ENCODE results near the gene DRC3.

Gene DRC3

DNA sequence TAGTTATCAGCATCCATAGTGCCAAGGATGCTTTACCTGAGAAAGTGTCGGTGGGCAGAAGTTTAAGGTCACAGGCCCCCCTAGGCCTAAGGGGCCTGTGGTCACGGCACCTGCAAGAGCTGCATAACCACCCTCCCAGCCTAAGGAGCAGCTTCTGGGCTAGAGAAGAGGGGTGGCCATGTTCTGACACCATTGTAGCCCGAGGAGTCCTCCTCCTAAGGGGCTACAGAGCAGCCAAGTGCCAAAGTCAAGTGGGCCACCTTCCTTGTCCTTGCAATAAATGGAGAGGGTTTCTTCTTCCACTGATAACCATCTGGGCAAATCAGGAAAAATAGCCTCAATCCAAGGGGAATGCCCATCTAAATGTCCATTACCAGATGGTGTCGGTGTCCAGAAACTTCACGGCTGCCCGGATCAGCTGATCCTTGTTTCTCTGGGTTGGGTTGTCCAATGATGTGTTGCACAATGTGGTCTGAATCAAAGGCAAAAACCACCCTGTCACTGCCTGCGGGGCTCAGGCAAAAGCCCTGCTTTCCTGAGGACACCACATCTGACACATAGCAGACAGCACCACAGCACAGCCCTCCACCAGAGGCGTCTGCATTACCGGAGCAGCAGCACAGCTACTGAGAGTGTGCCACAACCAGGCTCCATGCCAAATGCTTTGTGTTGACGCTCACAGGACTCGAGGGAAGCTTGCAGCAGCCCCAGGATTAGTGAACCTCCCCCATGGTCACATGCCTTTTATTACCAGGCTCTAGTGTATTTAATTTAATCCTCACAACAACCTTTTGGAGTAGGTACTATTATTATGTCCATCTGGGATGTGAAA, 53.5 kb downstream of the DRC3 start:
- peak; percentile 90 for DNase-seq

GRCh38 chr17:18027280-18027679, 54.6 kb downstream of the DRC3 start:
- no peak for DNase-seq

DNA sequence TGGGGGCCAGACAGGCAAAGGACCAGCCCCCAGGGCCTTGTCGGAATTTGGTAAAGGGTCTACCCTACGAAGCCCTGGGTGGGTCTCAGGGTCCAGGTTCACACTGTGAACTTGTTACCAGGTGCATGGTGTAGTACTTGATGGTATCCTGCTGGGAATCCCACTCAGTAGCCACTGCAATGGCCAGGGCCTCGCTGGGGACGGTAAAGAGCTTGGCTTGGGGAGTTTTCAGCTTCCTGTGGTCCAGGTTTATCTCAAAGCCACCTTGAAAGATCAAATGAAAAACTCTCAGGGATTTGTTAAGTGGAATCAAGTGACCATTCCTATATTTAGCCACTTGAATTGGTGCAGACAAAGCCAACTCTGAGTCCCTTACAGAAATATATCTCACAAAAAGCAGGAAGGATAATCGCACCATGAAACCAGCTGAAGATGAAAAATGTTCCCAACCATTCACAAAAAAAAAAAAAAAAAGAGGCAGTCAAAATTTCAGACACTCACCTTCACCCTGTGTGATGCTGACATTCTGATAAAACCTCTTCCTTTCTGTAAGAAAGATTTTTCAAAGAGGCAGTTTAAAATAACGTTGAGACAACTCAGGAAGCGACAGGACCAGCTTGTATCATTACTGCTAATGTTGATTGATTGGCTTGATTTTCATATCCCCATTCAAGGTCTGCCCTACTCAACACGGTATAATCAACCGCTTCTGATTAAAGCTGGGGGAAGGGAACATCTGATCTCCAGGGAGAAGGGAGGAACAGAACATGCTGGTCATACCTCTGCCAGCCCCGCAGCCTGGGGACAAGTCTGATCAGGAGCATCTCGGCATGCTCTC, 55.7 kb downstream of the DRC3 start:
- no peak for DNase-seq

DNA sequence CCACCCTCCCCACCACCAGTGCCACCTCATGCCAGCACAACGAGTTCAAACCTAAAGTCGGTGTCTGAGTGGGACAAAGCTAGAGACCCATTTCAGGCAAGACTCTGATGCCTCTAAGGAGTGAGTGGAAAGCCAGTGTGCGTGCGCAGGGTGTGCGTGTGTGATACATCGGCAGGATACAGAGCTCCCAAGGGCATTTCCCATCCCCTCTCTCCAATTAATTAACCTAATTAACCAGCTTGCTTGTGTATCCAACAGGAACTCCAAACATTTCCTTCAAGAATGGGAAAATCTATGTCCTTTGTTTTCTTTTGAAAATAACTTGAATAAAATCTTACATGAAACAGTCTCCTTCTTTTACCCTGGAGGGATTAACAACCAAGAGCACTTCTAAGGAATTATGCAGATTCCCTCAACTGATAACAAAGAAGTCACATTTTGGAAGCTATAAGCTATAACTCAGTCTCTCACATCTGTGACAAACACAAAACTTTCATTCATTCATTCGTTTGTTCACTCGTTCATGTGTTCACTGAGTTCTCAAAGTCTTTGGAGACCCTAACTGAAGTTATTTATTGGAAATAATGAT, 56.4 kb downstream of the DRC3 start:
- DNase-seq, result no peak

- DNase-seq, result no peak
Observed at GRCh38 chr17:18031955-18032354, 59.3 kb downstream of the DRC3 start.

GRCh38 chr17:18033442-18034099, 60.9 kb downstream of the DRC3 start:
- DNase-seq, result peak; percentile 93

- no peak for DNase-seq
Observed at GRCh38 chr17:18035704-18036103, 63.0 kb downstream of the DRC3 start.

- peak; percentile 70 for DNase-seq
Observed at GRCh38 chr17:18037486-18037885, 64.8 kb downstream of the DRC3 start.

DNA sequence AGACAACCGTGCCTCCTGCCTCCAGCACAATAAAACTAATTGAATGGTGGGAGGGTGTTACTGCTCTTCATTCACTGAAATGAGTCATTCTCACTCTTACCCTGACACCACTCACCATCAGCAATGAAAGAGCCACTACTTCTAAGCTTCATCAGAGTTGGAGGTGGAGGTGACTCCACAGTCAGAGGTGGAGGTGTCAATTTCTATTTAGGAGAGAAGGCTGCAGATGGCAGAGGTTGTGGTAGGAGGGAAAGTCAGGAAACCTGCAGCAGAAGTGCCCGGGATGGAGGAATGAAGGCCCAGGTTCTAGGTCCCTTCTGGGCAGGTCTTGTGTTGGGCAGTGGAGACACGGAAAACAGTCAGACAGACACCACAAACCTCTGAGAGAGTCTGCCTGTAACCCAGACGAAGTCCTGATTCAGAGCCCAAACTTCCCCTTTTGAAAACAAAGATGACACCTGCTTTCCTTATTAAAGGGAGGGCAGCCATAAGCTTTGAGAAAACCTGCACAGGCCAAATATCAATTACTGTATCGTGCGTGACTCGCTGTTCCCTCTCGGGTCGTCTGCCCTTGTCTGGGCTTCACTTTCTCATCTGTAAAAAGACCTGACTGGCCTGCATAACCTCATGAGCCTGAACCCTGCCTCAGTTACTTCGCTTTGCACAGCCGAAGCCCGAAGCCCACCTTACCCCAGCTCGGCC, 65.6 kb downstream of the DRC3 start:
- DNase-seq, result peak; percentile 53

GRCh38 chr17:18038861-18039534, 66.3 kb downstream of the DRC3 start, which contains the start of the genes ATPAF2 and GID4:
Gene ATPAF2, minus strand, starts transcription at chr17:18039168. Its CDS starts 155 bp downstream, at chr17:18039013.
Gene GID4, plus strand, starts transcription at chr17:18039408. Its CDS starts 57 bp downstream, at chr17:18039465.
- DNase-seq, result peak; percentile 100

GRCh38 chr17:18039535-18040260, 67.0 kb downstream of the DRC3 start:
- peak; percentile 25 for DNase-seq

GRCh38 chr17:18040261-18040858, 67.7 kb downstream of the DRC3 start:
- DNase-seq, result no peak

- peak; percentile 69 for DNase-seq
Observed at GRCh38 chr17:18041776-18042175, 69.1 kb downstream of the DRC3 start.

DNA sequence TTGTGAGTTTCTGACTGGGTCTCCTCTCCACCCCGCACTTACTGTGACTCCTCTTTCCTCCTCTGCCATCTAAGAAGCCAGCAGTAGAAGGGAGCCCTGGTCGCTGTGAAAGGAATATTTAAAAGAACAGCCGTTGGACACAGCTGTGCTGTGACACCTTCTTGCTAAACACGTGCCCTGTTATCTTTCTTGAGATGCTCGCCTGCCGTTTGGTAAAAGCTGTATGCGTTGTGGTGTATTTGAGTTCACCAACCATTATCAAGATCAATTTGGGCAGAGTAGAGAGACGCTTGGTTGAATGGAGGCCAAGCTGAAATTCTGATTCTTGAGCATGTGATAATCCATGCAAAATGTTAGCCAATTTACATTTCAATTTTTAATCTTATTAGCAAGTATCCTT, 70.3 kb downstream of the DRC3 start:
- DNase-seq, result no peak

- no peak for DNase-seq
Observed at GRCh38 chr17:18043491-18043890, 70.8 kb downstream of the DRC3 start.

DNA sequence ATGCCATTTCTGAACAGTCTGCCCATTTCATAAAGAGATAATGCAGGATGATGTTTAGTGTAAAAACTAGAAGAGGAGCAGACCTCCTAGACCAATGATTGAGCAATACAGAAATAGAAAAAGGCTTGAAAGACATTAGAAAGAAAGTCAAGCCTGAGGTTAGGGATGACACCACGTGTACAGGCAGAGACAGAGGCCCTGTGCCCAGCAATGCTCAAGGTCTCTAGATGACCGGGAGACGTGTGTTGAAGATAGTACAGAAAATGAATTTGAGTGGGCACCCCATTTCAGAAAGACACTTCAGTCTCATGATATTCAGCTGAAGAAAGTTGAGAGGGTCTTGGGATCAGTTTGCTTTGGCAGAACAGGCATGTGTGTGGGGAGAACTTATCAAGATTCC, 71.9 kb downstream of the DRC3 start:
- no peak for DNase-seq

DNA sequence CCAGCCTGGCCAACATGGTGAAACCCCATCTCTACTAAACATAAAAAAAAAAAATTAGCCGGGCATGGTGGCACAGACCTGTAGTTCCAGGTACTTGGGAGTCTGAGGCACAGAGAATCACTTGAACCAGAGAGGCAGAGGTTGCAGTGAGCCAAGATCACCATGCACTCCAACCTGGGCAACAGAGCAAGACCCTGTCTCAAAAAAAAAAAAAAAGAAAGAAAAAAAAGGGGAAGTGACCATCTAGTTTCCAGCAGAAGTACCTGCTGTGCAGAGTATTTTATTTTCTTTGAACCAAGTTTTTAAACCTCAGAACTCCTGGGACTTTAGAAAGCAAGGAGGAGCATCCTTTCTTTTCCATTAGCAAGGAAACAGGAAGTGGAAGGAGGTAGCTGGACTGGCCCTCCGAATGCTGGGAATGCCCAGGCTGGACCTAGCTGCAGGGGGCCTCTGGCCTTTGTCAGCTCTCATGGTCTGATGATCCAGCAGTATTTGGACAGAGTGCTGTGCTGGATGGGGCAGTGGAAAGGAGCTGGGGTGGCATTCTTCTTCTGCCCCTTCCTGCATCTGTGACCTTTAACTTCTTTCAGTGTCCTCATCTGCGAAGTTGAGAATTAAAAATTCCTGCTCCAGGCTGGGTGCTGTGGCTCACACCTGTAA, 73.2 kb downstream of the DRC3 start:
- DNase-seq, result no peak

- no peak for DNase-seq
Observed at GRCh38 chr17:18055597-18055996, 82.9 kb downstream of the DRC3 start.

DNA sequence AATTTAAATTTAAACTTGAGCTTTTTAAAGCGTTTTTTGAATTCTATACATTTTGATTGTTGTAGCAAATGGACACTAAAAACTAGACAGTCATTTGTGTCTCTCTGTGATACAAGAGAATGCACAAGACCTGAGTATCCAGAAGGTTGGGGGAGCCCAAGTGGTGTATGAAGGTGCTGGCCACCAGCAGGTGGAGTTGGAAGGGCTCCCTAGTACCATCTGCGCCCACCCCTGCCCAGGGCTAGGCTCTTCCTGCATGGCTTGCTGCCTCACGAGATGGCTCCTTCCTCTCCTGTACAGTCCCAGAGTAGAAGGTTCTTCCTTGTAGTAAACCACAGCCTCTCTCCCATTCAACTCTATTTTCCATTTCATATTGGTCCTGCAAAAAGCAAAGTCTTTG, 83.6 kb downstream of the DRC3 start:
- DNase-seq, result no peak

GRCh38 chr17:18059283-18059682, 86.6 kb downstream of the DRC3 start:
- DNase-seq, result no peak
